ENCODE results near the gene TSPAN14.
"Not testable (repeated sequence)": the region's sequence is repeated elsewhere in the genome, so short reads cannot be mapped to it uniquely, and the experiment has no call there.

The TSPAN14 gene

DNA sequence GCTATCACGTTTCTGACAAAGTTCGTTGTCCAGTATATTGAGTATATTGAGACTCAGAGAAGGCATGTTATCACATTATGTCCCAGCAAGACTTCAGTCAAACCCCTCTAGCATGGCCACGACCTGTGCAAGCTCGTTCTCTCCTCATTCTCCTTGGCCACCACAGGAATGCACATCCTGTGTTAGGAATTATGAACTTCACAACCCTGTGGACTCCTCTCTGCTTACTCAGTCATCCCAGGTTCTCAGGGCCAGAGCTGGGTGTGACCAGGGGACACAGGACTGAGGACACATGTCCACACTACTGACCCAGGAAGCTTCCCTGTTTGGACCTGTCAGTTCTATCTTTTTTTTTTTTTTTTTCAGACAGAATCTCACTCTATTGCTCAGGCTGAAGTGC is 87.9 kb downstream of the TSPAN14 start:
- DNase-seq (ENCODE audit: low read depth): no peak

DNA sequence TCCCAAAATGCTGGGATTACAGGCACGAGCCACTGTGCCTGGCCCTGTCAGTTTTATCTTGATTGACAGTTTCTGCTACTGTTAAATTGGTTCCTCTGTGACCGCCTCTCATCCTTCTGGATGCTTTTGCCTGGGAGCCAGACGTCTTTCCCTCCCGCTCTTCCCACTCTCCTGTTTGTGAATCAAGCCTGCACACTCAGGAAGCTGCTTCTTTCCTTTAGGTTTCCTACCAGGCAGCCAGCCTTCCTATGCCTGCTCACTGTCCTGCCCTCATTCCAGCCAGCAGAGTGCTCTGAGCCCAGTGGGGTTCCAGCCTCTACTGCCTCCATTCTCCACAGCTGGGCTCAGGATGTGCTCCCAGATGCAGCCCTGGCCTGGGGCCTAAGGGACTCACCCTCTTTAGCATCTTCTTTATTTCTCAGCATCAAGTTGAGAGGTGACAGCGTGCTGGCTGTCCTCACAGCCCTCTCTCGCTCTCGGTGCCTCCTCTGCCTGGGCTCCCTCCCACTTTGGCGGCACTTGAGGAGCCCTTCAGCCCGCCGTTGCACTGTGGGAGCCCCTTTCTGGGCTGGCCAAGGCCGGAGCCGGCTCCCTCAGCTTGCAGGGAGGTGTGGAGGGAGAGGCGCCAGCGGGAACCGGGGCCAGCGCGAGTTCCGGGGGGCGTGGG is 88.7 kb downstream of the TSPAN14 start:
- no peak for DNase-seq (ENCODE audit: low read depth)

DNA sequence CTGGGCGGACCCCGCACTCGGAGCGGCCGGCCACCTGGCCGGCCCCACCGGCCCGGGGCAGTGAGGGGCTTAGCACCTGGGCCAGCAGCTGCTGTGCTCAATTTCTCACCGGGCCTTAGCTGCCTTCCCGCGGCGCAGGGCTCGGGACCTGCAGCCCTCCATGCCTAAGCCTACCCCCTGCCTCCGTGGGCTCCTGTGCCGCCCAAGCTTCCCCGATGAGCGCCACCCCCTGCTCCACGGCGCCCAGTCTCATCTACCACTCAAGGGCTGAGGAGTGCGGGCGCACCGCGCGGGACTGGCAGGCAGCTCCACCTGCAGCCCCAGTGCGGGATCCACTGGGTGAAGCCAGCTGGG is 89.2 kb downstream of the TSPAN14 start:
- not testable (repeated sequence) for DNase-seq (ENCODE audit: low read depth)

DNA sequence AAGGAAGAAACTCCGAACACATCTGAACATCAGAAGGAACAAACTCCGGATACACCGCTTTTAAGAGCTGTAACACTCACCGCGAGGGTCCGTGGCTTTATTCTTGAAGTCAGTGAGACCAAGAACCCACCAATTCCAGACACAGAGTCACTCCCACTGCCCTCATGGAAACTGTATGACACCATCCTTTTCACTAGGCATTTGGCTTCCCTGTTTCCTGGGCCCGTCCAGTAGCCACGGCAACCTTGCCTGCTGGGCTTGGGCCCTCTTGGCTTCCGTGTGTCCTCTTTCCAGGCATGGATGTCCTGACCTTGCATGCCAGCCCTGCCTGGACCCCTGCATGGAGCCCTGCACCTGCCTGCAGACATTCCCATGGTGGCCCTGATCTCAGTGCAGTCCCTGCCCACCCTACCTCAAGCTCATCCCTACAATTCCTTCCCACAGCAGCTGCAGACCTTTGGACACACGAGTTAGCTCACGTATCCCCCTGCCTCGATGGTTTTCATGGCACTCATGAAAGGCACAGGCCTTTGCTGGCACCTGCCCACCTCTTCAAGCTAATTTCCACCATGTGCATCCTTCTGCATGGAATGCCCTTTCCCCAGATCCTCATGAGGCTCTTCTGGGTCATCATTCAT is 90.3 kb downstream of the TSPAN14 start:
- DNase-seq (ENCODE audit: low read depth): no peak

DNA sequence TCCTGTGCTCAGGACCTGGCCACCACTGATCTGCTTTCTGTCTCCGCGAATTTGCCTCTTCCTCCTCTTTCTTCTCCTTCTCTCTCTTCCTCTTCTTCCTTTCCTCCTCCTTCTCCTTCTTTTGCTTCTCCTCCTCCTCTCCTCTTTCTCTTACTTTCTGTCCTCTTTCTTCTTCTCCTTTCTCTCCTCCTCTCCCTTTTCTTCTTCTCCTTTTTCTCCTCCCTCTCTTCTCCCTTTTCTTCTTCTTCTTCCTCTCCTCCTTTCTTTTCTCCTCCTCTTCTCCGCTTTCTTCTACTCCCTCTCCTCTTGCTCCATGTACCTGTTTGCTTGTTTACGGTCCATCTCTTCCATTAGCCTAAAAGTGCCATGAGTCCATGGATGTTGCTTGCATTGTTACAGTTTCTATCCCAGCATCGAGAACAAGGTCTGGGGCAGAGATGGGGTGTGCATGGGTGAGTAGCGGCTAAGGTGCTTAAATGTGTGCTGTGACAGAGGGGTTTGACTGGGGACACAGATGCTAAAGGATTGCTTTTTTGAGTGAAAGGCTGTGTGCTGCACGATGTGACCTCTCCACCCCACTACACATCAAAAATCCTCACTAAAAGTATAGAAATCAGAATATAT is 91.3 kb downstream of the TSPAN14 start:
- no peak for DNase-seq (ENCODE audit: low read depth)

DNA sequence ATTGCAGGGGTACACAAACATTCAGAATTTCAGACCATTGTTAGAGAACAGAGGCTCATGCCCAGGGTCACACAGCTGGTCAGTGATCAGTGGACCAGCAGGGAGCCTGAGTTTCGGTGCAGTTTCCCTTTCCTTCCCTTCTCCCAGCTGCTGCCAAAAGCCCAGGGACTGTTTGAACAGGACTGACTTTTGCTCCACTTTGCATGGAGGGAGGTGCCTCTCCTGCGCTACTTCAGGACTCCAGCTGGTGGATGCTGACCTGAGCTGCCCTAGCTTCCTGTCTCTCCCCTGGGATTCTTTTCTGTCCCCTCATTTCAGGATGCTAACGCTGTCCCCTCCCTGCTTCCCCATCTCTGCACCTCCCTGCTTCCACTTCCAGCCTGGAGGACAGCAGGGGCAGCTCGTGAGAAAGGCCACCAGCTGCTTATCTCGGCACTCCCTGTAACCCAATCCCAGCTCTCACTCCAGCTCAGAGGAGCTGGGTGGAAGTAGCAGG is 98.1 kb downstream of the TSPAN14 start:
- DNase-seq (ENCODE audit: low read depth): no peak

DNA sequence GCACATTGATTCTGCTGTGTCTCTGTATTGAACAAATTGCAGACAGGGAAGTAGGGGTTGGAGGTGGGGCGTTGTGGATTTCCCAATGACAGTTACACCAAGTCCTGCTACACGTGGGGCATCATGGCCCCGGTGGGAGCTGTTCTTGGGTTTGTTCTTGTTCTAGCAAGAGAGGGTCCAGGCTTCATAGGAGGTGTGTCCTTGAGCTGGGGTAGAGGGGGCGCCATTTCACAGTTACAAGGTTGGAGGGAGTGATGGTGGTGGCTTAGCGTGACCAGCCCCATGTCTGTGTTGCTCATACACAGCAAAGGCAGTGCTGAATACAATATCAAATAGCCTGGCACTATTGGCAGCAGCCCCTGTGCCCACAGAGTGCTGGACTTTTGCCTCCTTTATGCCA is 99.3 kb downstream of the TSPAN14 start:
- DNase-seq (ENCODE audit: low read depth): no peak

DNA sequence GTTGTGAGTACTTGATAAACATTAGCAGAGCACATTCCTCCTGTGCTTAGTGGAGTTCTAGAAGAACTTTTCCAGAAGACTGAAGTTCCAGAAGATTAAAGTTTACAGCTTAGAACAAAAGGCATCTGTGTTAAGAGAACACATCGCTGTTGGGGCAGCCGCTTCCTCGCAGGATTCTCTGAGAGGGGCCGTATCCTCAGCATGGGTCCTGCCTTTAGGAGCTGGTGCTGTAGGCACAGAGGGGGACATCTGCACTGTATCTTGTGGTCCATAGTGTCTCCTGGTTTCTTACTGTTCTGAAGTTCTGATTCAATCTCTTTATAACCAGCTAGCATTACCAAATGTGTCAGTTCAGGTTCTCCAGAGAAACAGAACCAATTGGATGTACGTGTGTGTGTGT is 99.9 kb downstream of the TSPAN14 start:
- no peak for DNase-seq (ENCODE audit: low read depth)

DNA sequence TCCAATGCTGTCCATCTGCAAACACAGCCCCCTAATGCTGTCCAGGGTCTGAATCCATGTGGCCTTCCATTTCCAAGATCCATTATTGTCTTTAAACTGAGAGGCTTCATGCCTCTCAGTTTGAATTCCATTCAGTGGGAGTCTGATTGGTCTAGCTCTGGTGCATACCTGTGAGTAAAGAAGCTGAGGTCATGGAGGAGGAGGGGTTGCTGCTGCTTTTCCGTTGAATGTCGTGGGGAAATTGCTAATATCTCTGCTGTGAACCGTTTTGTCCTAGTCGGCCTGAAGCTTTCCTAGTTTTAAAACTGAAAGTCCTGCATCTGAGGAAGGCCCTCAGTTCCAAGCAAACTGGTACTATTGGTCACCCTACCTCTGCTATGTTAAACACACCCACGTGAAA is 101.3 kb downstream of the TSPAN14 start:
- no peak for DNase-seq (ENCODE audit: low read depth)

DNA sequence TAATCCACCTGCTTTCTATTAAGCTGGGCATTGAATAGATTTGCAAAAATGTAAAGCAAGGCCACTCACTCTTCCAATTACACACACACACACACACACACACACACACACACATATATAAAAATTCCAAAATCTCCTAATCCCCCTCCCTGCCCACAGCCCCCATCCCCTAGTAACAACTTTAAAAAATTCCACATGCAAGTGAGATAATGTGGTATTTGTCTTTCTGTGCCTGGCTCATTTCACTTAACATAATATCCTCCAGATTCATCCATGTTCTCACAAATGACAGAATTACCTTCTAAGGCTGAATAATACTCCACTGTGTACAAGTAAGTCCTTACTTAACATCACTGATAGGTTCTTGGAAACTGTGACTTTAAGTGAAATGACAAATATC is 107.8 kb downstream of the TSPAN14 start:
- no peak for DNase-seq (ENCODE audit: low read depth)

DNA sequence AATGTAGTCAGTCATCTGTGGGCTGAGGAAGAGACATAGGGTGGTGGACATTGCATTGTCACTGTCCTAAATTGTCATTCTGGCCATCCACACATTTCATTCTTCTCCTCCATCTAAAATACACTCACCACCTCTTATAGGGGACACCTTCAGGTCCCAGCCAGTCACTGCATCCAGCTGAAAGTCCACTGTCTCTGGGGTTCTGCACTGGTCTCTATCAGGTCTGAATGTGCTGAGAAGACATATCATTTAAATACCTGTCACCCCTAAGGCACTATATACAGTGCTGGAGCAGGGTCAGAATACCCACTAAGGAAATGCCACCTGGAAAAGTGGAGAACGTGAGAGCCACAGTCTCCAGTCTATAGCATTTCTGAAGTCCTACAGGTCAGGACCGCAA is 113.2 kb downstream of the TSPAN14 start:
- no peak for DNase-seq (ENCODE audit: low read depth)

DNA sequence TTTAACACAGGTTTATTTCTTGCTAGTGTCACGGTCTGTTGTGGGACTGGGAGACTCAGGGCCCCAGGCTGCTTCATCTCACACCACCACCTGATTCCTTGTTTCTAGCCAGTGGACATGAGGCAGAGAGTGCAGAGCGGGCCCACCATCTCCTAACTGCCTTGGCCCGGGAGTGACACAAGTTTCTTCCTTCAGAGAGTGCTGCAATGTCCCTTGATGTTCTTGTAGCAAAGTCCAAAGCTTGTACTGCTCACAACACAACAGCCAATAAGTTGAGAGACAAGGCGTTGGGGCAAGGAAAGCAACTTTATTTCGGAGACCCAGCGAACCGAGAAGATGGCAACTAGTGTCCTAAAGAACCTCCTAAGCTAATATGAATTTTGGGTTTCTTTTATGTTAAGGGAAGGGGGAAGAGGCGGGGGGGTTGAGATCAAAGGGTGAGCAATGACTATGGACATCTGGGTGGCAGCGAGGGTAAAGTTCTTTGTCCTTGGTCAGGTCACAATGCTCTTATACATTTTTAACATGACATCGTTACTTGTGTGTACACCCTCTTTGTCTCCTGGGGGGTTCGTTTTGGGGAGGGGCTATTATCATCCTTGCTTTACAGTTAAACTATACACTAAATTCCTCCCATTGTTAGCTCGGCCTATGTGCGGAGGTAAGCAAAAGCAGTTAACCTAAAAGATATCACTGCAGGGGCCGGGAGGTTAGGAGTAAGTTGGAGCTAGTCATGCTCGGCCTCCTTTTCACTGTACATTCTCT is 115.2 kb downstream of the TSPAN14 start:
- DNase-seq (ENCODE audit: low read depth): no peak

DNA sequence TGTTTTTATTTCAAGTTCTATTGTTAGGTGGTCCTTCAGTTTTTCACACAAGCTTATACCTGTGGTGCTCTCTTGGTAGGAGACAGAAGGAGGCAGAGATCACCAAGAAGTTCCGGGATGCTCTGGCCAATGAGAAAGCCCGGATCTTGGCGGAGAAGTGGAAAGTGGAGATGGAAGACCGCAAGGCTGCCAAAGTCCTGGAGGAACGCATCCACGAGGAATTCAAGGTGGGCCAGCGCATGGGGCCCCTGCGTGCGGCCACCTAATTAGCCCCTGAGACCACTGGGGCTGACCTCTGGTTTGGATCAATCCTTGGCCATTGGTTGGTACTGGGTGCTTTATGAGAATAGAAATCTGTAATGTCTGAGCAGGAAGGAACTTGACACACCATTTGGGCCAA is 117.2 kb downstream of the TSPAN14 start:
- no peak for DNase-seq (ENCODE audit: low read depth)

DNA sequence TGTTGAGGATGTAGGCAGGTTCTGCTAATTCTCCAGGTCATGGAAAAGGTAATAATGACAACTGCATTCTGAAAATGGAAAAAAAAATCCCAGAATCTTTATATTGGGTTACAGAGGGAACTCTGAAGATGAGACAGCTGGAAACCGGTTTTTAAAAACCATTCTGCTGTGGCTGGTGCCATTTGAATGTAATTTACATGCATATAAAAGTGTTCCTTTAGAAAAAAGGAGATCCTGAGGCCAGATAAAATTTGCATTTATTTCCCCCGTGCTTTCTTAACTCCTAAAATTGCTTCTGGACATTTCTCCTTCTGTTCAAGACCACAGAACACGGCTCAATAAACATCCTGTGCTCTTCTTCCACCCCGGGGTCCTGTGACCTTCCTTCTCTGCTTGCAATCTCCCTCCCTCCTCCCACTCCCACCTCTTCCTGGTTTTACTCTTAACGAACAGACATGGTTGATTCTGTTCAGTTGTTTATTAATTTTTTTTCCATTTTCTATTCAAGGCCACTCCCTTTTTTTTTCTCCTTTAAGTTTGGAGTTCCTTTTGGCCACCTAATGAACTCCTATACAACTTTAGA is 125.2 kb downstream of the TSPAN14 start:
- no peak for DNase-seq (ENCODE audit: low read depth)

DNA sequence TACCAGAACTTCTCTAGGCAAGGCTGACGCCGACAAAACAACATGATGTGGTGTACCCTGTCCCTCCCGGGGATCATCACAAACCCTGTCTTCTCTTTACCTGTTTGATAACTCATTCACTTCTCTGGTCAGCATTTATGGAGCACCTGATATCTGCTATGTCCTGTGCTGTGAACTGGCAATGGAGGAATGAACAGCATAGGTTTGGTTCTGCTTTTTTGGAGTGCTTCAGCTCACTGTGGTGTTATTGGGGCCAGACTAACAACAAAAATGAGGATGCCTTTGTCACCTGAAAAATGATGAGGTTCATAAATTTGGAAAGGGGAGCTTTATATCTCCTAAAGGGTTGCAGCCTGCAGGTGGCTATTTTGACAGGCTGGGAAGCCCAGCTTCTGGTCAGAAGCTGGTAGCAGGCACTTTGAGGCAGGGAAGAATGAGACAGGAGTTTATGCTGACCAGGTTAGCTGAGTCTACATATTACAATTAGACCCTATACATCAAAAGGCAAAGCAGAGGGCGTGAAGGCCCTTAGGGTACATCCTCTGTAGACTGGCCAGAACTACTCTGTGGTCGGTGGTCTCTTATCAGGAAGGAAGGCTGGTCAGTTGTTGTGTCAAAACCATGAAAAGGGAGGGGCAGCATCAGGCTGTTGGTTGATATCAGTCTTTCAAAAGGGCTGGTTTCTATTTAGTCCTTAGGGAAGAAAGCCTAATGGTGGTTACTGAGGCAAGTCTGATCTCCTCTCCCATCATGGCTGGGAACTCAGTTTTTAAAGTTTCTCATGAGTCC is 125.9 kb downstream of the TSPAN14 start:
- no peak for DNase-seq (ENCODE audit: low read depth)

DNA sequence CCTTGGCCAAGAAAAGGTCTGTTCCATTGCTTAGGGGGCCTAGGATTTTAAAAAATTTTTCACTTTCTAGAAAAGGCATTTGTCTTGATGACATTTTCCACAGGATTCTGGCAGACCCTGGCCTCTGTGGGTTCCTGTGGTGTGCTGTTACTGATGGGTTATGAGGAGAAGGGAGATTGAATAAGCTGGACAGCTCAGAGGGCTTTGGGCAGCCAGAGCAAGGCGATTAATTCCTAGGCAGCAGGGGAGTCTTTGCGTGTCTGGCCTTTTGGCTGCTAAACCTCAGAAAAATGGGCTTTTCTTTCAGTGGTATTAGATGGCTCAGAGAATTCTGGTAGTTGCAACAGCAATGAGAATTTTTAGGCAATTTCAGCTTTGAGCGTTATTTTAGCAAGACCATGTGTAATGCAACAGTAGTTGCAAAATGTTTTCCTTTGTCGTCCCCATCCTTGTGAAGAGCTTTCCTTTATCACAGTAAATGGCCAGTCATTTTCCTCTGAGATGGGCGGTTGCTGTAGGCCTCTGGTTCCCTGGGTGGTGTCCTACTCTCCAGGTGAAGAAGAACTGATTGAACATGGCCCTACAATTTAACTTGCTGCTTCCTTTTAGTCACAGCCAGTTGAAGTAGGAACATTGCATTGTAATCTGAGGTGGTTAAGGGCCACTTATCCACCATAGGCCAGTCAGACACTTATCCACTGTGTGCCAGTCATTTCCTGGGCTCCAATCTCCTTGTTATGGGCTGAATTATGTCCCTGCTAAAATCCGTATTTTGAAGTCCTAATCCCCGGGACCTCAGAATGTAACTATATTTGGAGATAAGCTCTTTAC is 126.7 kb downstream of the TSPAN14 start:
- no peak for DNase-seq (ENCODE audit: low read depth)

DNA sequence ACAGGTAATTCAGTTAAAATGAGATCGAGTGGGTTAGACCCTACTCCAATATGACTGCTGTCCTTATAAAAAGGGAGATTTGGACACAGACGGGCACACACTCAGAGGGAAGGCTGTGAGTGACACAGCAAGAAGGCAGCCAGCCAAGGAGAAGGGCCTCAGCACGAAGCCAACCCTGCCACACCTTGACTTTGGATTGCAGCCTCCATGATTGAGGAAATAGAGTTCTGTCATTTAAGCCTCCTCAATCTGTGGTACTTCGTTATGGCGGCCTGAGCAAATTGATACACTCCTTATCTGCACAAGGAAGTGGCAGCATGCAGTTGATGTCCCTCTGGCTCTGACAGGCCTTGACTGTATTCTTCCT is 127.3 kb downstream of the TSPAN14 start:
- no peak for DNase-seq (ENCODE audit: low read depth)

DNA sequence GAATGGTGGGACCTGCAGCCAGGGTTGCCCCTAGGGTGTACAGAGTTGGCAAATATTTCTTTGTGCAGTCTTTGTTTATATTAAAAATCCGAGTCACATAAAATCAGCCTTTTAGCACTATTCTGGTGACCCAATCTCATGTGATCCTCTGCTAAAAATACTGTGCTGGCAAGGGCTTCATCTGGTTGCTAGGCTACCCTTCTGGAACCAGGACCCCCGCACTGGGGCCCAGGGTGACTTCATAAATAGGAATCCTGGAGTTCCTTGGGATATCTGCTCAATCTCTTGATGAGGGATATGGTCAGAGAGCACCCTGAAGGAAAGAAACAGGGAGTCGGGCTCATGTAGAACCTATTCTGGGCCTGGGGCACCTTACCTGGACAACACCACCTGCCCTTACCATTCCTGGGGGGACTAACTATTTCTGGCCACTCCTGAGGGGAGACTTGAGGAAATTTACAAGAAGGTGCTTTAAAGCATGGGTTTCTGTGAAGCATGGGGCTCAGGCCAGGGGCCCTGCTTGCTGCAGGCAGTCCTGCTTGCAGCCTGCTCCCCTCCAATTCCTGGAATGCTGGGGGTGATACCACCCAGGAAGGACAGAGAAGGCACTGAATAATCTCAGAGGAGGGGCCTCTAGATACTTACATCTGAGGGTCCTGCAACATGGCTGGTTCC is 128.3 kb downstream of the TSPAN14 start:
- no peak for DNase-seq (ENCODE audit: low read depth)

All from stimulated activated CD8-positive, alpha-beta memory T cell treated with anti-CD3 and anti-CD28 coated beads, Interleukin-12 subunit alpha, Interleukin-12 subunit beta, amount 100 ng/mL, for 1 hour (primary cell).